K562 (cell line): ENCODE results near the gene STRN3. TPM values are rescaled to one million over a fixed set of nuclear protein-coding genes. Genes with fewer than 3 reads are reported as not detected.

Experiments used
- ARID2 ChIP-seq: fragments of 450-650 bp; IDR thresholded peaks from 2 replicates; pipeline ENCODE4 v1.6.1; 2017; ENCODE audit warnings: antibody characterized with exemption, mild to moderate bottlenecking
- CBX8 ChIP-seq: fragments of 200-600 bp; sonication (generic); IDR thresholded peaks from 2 replicates; pipeline ENCODE4 v1.6.1; 2012; ENCODE audit warnings: borderline replicate concordance, mixed run types, low read depth, mild to moderate bottlenecking, moderate library complexity, mixed read lengths, low read length, control low read depth, inconsistent platforms; ENCODE audit not compliant: poor library complexity, severe bottlenecking; ENCODE audit errors: extremely low read depth
- CSDE1 ChIP-seq, 2 experiments: fragments of 450-650 bp; IDR thresholded peaks; 2 replicates each; pipeline ENCODE4 v1.6.1; 2016; ENCODE audit warnings: mild to moderate bottlenecking in 1 of 2
- CTCF ChIP-seq, 3 experiments: IDR thresholded peaks in 2 of 3; conservative IDR thresholded peaks in 1 of 3; 2 replicates each; pipeline ENCODE4 v1.5.1; 2011 to 2012; ENCODE audit warnings: low read length in 3 of 3, mild to moderate bottlenecking in 3 of 3, control low read depth in 2 of 3, improper control_type of control experiment in 1 of 3, inconsistent platforms in 1 of 3, low read depth in 1 of 3, mixed read lengths in 1 of 3, moderate library complexity in 1 of 3; ENCODE audit not compliant: insufficient read depth in 2 of 3
- FOSL1 ChIP-seq: fragments of 200-800 bp; sonication (Bioruptor generic); conservative IDR thresholded peaks from 2 replicates; pipeline ENCODE4 v1.6.1; 2016; ENCODE audit warnings: missing genetic modification characterization, missing compliant biosample characterization
- HINFP ChIP-seq: fragments of 450-650 bp; conservative IDR thresholded peaks from 2 replicates; pipeline ENCODE4 v1.6.1; 2016; ENCODE audit warnings: missing genetic modification characterization, low read depth, mild to moderate bottlenecking, control low read depth, missing compliant biosample characterization
- MLX ChIP-seq, 2 experiments: fragments of 450-650 bp in 1 of 2; sonication (generic) in 1 of 2; formaldehyde crosslinking; conservative IDR thresholded peaks; 2 replicates each; pipeline versions ENCODE4 v1.4.0 to v1.8.1; 2020 to 2022; ENCODE audit warnings: mild to moderate bottlenecking in 1 of 2, missing genetic modification reagents in 1 of 2
- MTF1 ChIP-seq: fragments of 250-450 bp; sonication (Bioruptor Pico); IDR thresholded peaks from 2 replicates; pipeline ENCODE4 v1.9.0; 2021; ENCODE audit warnings: moderate library complexity, mild to moderate bottlenecking, inconsistent platforms, borderline replicate concordance
- NCOA4 ChIP-seq: fragments of 450-650 bp; IDR thresholded peaks from 2 replicates; pipeline ENCODE4 v1.6.1; 2018; ENCODE audit warnings: mild to moderate bottlenecking; ENCODE audit not compliant: partially characterized antibody
- POLR2A ChIP-seq: fragments of 450-650 bp; conservative IDR thresholded peaks from 2 replicates; pipeline ENCODE4 v1.6.1; 2016
- POLR2AphosphoS5 ChIP-seq: IDR thresholded peaks from 2 replicates; pipeline ENCODE4 v1.6.1; 2011; ENCODE audit warnings: mild to moderate bottlenecking, low read depth, low read length, moderate library complexity; ENCODE audit not compliant: control insufficient read depth, insufficient read depth
- SAFB2 ChIP-seq: fragments of 200-400 bp; formaldehyde crosslinking; IDR thresholded peaks from 2 replicates; pipeline ENCODE4 v1.6.1; 2018; ENCODE audit warnings: borderline replicate concordance, low read length, low read depth, moderate library complexity; ENCODE audit not compliant: severe bottlenecking
- ZNF133 ChIP-seq: fragments of 250-450 bp; sonication (Bioruptor Pico); IDR thresholded peaks from 2 replicates; pipeline ENCODE4 v1.4.0; 2020; ENCODE audit warnings: mild to moderate bottlenecking
- ZNF174 ChIP-seq: fragments of 250-450 bp; sonication (Bioruptor Pico); IDR thresholded peaks from 2 replicates; pipeline ENCODE4 v1.4.0; 2020; ENCODE audit warnings: mild to moderate bottlenecking
- ZNF511 ChIP-seq: sonication (generic); formaldehyde crosslinking; IDR thresholded peaks from 2 replicates; pipeline ENCODE4 v1.8.0; 2022; ENCODE audit warnings: mild to moderate bottlenecking, missing genetic modification reagents
- ZNF551 ChIP-seq: fragments of 250-450 bp; sonication (Bioruptor Pico); IDR thresholded peaks from 2 replicates; pipeline ENCODE4 v1.5.0; 2021; ENCODE audit warnings: mild to moderate bottlenecking, moderate library complexity
- ZNF592 ChIP-seq: fragments of 450-650 bp; IDR thresholded peaks from 2 replicates; pipeline ENCODE4 v1.6.1; 2017; ENCODE audit warnings: antibody characterized with exemption, mild to moderate bottlenecking
- polyA plus RNA-seq, 8 experiments: library from polyadenylated mRNA; depleted of rRNA in 4 of 8; stranded (reverse) in 5 of 8; unstranded in 3 of 8; fragments of >200 nt; fragmentation: Nextera tagmentation in 2 of 8; fragmentation: Illumina TruSeq in 1 of 8; extraction: Ambion mirVana in 2 of 8; extraction: Trizol in 1 of 8; gene quantifications; 2 replicates each; pipeline versions ENCODE4 v1.2.1 to v1.2.3, GENCODE V29; 2011 to 2014; ENCODE audit warnings: inconsistent platforms in 1 of 8, missing spikeins in 1 of 8
- total RNA-seq, 7 experiments: library from RNA; depleted of rRNA in 6 of 7; stranded (reverse); fragments of >200 nt in 6 of 7; fragmentation: Illumina TruSeq in 2 of 7; extraction: Trizol in 2 of 7; gene quantifications; 2 replicates each; pipeline versions ENCODE4 v1.2.1 to v1.2.3, GENCODE V29; 2011 to 2021; ENCODE audit warnings: low replicate concordance in 1 of 7

Gene STRN3
- total and polyA plus RNA-seq, 9 of the 15 experiments (the other 6 are each of a cell fraction or from before 2014, with no cell fraction given) = 5.9 to 29.1 (median 16.0) TPM

GRCh38 chr14:31059152-31059924 lies 33.2 kb upstream of the STRN3 start (continued):
- TF ChIP-seq ZNF511 (CRISPR knock-in tag) = no peak
- TF ChIP-seq ZNF133 (CRISPR knock-in tag) = no peak
- TF ChIP-seq SAFB2 = no peak
- TF ChIP-seq POLR2A = no peak
- no peak for TF ChIP-seq MTF1 (CRISPR knock-in tag)
- TF ChIP-seq MLX (CRISPR knock-in tag; conservative IDR thresholded peaks at IDR 0.05) = no peak
- TF ChIP-seq HINFP (tag) = no peak
- TF ChIP-seq CTCF (IDR thresholded peaks at IDR 0.05 in 2 of 3, conservative IDR thresholded peaks at IDR 0.05 in 1 of 3; ENCODE audit: insufficient read depth in 2 of 3, low read depth in 1 of 3, low read length in 3 of 3) = no peak
- peak; percentile 60 for TF ChIP-seq FOSL1 (tag)
- TF ChIP-seq ZNF174 (CRISPR knock-in tag) = no peak
- no peak for TF ChIP-seq ARID2
- no peak for TF ChIP-seq NCOA4
- TF ChIP-seq ZNF592 = 0 out of 2 replicates have a peak, but pooled peaks have one; percentile 47
- no peak for TF ChIP-seq CSDE1 (IDR thresholded peaks at IDR 0.05)
- TF ChIP-seq ZNF551 (CRISPR knock-in tag) = no peak
- TF ChIP-seq CBX8 = no peak
- TF ChIP-seq POLR2AphosphoS5 = peak; percentile 100
